Panc1 (cell line): ENCODE data around the gene PPL. TPM values are rescaled to one million over a fixed set of nuclear protein-coding genes. Genes with fewer than 3 reads are reported as not detected.
A peak's percentile ranks its signal among the peaks of the same experiment; 100 is the strongest.

Source experiments
- ATAC-seq: fragments of 200-7000 bp; cut with Tn5 transposase; 2 replicates; pipeline ENCODE4 v1.9.1; 2020; ENCODE audit warnings: mild to moderate bottlenecking, moderate library complexity
- BruUV-seq: library from RNA; stranded (reverse); fragments of 400-500 nt; replicated peaks from 2 replicates; lab custom pipeline; 2021; lab: Mats Ljungman, UMichigan
- CTCF ChIA-PET: fragments of 300-600 bp; sonication (Branson Sonifier 250); formaldehyde crosslinking; loops from one replicate; lab custom pipeline; 2022; ENCODE audit warnings: antibody characterized with exemption; lab: Charles Lee
- POLR2A ChIA-PET: fragments of 300-600 bp; sonication (Branson Sonifier 250); formaldehyde crosslinking; loops from one replicate; lab custom pipeline; 2022; ENCODE audit warnings: antibody characterized with exemption; lab: Charles Lee
- DNase-seq: peaks from one replicate; pipeline ENCODE4 v3.0.0-alpha.2; 2010; ENCODE audit warnings: low read depth, low spot score
- H3K27ac ChIP-seq: 2 replicates; pipeline ENCODE4 v1.5.1; 2011; ENCODE audit warnings: mild to moderate bottlenecking, low read length, inconsistent platforms
- H3K27me3 ChIP-seq: fragments of 200-500 bp; sonication (Bioruptor generic); 2 replicates; pipeline ENCODE4 v1.6.0; 2014; ENCODE audit warnings: low read length, inconsistent platforms; ENCODE audit not compliant: control insufficient read depth, insufficient read depth
- H3K36me3 ChIP-seq: fragments of 200-500 bp; sonication (Bioruptor generic); 2 replicates; pipeline ENCODE4 v1.5.1; 2014; ENCODE audit warnings: inconsistent platforms, mild to moderate bottlenecking, low read length, moderate library complexity; ENCODE audit not compliant: control insufficient read depth, insufficient read depth
- H3K4me1 ChIP-seq: 2 replicates; pipeline ENCODE4 v1.5.1; 2011; ENCODE audit warnings: inconsistent platforms, mild to moderate bottlenecking, low read length, moderate library complexity; ENCODE audit not compliant: control insufficient read depth, insufficient read depth
- H3K4me3 ChIP-seq, 2 experiments: 2 replicates each; pipeline ENCODE4 v1.5.1; 2011 to 2012; ENCODE audit warnings: low read depth in 2 of 2, low read length in 2 of 2, mild to moderate bottlenecking in 2 of 2, inconsistent platforms in 1 of 2, moderate library complexity in 1 of 2
- H3K9me3 ChIP-seq: fragments of 200-500 bp; sonication (Bioruptor generic); 2 replicates; pipeline ENCODE4 v1.5.1; 2014; ENCODE audit warnings: low read depth, mild to moderate bottlenecking, inconsistent platforms, low read length, moderate library complexity; ENCODE audit not compliant: control insufficient read depth, insufficient read depth
- CTCF ChIP-seq: fragments of 450-650 bp; IDR thresholded peaks from 2 replicates; pipeline ENCODE4 v1.5.1; 2017; ENCODE audit warnings: mild to moderate bottlenecking
- POLR2AphosphoS5 ChIP-seq: IDR thresholded peaks from 2 replicates; pipeline ENCODE4 v1.6.1; 2012; ENCODE audit warnings: mild to moderate bottlenecking, low read depth, low read length, moderate library complexity
- REST ChIP-seq, 2 experiments: IDR thresholded peaks; 2 replicates each; pipeline ENCODE4 v1.6.1; 2011 to 2012; ENCODE audit warnings: low read depth in 2 of 2, control low read depth in 1 of 2, low read length in 1 of 2, mild to moderate bottlenecking in 1 of 2, moderate library complexity in 1 of 2; ENCODE audit not compliant: insufficient read depth in 1 of 2
- SIN3A ChIP-seq: IDR thresholded peaks from 2 replicates; pipeline ENCODE4 v1.6.1; 2012; ENCODE audit warnings: low read depth, mild to moderate bottlenecking, low read length, moderate library complexity, borderline replicate concordance; ENCODE audit not compliant: insufficient read depth
- TCF7L2 ChIP-seq: IDR thresholded peaks from 2 replicates; pipeline ENCODE4 v1.6.1; 2011; ENCODE audit warnings: mild to moderate bottlenecking, low read depth, low read length, inconsistent platforms
- in situ Hi-C: cut with HindIII; loops from 2 replicates; pipeline ENCODE4 v1.10.0; 2016; ENCODE audit warnings: low sequenced_read_pairs, low pct_unique_long_range_greater_than_20kb
- intact Hi-C: fragments of 100-400 bp; cut with micrococcal nuclease; formaldehyde crosslinking; loops from one replicate; pipeline ENCODE4 v1.10.0; 2022; ENCODE audit not compliant: unreplicated experiment
- total RNA-seq: library from RNA; stranded (reverse); gene quantifications from one replicate; pipeline ENCODE4 v1.2.1, GENCODE V29; 2021; ENCODE audit not compliant: unreplicated experiment

Gene PPL
- total RNA-seq, 1 experiment from 2014 or later: 89.4 TPM

- in situ Hi-C loops (no loop called here), intact Hi-C loops (loop anchor here (10.0 kb wide), 1 partner anchor 108 kb away; the partner anchor contains the start of gene SEC14L5)
- ChIA-PET POLR2A (interaction anchor here (0.6 kb wide), 1 partner anchor 109 kb away, joined by 3 read pairs; no protein-coding TSS in a partner anchor), CTCF (no interaction called here)
- ATAC-seq (peak; percentile 27; the same call in 1 of the 2 replicates), DNase-seq (no peak)
- H3K36me3 ChIP-seq: peaks cover 24% of the 10 kb centered on the region
- TF ChIP-seq REST (IDR thresholded peaks at IDR 0.05; ENCODE audit: insufficient read depth in 1 of 2, low read depth in 2 of 2, low read length in 1 of 2) (no peak), POLR2AphosphoS5 (no peak), SIN3A (no peak), CTCF (no peak), TCF7L2 (no peak)
- H3K27ac ChIP-seq: peak overlapping the region; percentile 84
- peaks cover 22% of the 10 kb centered on the region for H3K4me1 ChIP-seq
- H3K4me3 ChIP-seq: peak overlapping the region; percentile 63 to 96
- no peaks in the 10 kb centered on the region for H3K9me3 ChIP-seq
- H3K27me3 ChIP-seq: no peaks in the 10 kb centered on the region
- no TSS peak for BruUV-seq
Measured at GRCh38 chr16:4846503-4846900, 90.4 kb downstream of the PPL start.

- no peak overlapping the region for H3K27ac ChIP-seq
- intact Hi-C loops (loop anchor here (10.0 kb wide), 1 partner anchor 114 kb away; the partner anchor contains the start of gene SEC14L5), in situ Hi-C loops (no loop called here)
- H3K36me3 ChIP-seq: peaks cover 41% of the 10 kb centered on the region
- H3K9me3 ChIP-seq: no peaks in the 10 kb centered on the region
- ChIA-PET CTCF (no interaction called here), POLR2A (no interaction called here)
- no peak for TF ChIP-seq CTCF
- TF ChIP-seq REST (IDR thresholded peaks at IDR 0.05; ENCODE audit: insufficient read depth in 1 of 2, low read depth in 2 of 2, low read length in 1 of 2): no peak
- no peak for TF ChIP-seq POLR2AphosphoS5
- no peak for TF ChIP-seq SIN3A
- TF ChIP-seq TCF7L2: no peak
- no TSS peak for BruUV-seq
- peaks cover 11% of the 10 kb centered on the region for H3K4me1 ChIP-seq
- no peak overlapping the region for H3K4me3 ChIP-seq
- DNase-seq (no peak), ATAC-seq (no peak)
- no peaks in the 10 kb centered on the region for H3K27me3 ChIP-seq
Measured at GRCh38 chr16:4840984-4841383, 96.0 kb downstream of the PPL start.
